OCI-LY1 (cell line): ENCODE measurements around the gene PRF1.

Experiments
- EZH2 ChIP-seq: fragments of 200-600 bp; sonication (generic), shearing (Covaris generic); IDR thresholded peaks from 2 replicates; pipeline ENCODE4 v1.8.0; 2017; ENCODE audit warnings: borderline replicate concordance, mixed run types, mild to moderate bottlenecking, antibody characterized with exemption, low read length, moderate library complexity, mixed read lengths
- TF ChIP-seq, protein P1 (sequence below): fragments of 200-600 bp; sonication (generic), shearing (Covaris generic); IDR thresholded peaks from 2 replicates; pipeline ENCODE4 v1.5.1; 2017; ENCODE audit warnings: mild to moderate bottlenecking, antibody characterized with exemption, low read length, moderate library complexity, mixed read lengths

DNA sequence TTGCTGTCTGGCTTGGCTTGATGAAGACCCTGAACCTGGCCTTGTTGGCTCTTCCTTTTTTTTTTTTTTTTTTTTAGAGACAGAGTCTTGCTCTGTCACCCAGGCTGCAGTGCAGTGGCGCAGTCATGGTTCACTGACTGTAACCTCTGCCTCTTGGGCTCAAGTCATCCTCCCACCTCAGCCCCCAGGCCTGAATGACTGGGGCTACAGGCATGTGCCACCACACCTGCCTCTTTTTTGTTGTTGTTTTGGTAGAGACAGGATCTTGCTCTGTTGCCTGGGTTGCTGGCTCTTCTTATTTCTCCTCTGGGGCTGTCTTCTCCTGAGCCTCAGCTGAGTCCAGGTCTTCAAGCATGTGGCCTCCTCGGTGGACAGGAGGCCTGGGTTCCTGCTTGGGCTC lies 44.7 kb downstream of the PRF1 start:
- TF ChIP-seq, protein P1, sequence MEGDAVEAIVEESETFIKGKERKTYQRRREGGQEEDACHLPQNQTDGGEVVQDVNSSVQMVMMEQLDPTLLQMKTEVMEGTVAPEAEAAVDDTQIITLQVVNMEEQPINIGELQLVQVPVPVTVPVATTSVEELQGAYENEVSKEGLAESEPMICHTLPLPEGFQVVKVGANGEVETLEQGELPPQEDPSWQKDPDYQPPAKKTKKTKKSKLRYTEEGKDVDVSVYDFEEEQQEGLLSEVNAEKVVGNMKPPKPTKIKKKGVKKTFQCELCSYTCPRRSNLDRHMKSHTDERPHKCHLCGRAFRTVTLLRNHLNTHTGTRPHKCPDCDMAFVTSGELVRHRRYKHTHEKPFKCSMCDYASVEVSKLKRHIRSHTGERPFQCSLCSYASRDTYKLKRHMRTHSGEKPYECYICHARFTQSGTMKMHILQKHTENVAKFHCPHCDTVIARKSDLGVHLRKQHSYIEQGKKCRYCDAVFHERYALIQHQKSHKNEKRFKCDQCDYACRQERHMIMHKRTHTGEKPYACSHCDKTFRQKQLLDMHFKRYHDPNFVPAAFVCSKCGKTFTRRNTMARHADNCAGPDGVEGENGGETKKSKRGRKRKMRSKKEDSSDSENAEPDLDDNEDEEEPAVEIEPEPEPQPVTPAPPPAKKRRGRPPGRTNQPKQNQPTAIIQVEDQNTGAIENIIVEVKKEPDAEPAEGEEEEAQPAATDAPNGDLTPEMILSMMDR, result no peak
- TF ChIP-seq EZH2, result no peak
